OCI-LY7 (cell line): ENCODE measurements around the gene CFAP69. TPM values are rescaled to one million over a fixed set of nuclear protein-coding genes. Genes with fewer than 3 reads are reported as not detected.

ENCODE experiments used
- BruUV-seq: library from RNA; stranded (reverse); fragments of 400-500 nt; replicated peaks from 2 replicates; lab custom pipeline; 2021; lab: Mats Ljungman, UMichigan
- CTCF ChIA-PET: fragments of 300-600 bp; sonication (Branson Sonifier 250); formaldehyde crosslinking; loops from one replicate; lab custom pipeline; 2022; ENCODE audit warnings: antibody characterized with exemption; ENCODE audit not compliant: unreplicated experiment; lab: Charles Lee
- POLR2A ChIA-PET: fragments of 300-600 bp; sonication (Branson Sonifier 250); formaldehyde crosslinking; loops from one replicate; lab custom pipeline; 2022; ENCODE audit warnings: antibody characterized with exemption; lab: Charles Lee
- DNase-seq: peaks from one replicate; pipeline ENCODE4 v3.0.0-alpha.2; 2015; ENCODE audit warnings: low spot score
- H2AFZ ChIP-seq: fragments of 200-600 bp; sonication (generic), shearing (Covaris generic); 2 replicates; pipeline ENCODE4 v1.6.1; 2014; ENCODE audit warnings: mild to moderate bottlenecking, antibody characterized with exemption, low read length, moderate library complexity
- H3K27ac ChIP-seq: fragments of 200-600 bp; sonication (generic); 2 replicates; pipeline ENCODE4 v1.5.1; 2014; ENCODE audit warnings: mixed run types, low read depth, mild to moderate bottlenecking, moderate library complexity, low read length, inconsistent platforms; ENCODE audit not compliant: poor library complexity, severe bottlenecking
- H3K36me3 ChIP-seq: fragments of 200-600 bp; sonication (generic); 2 replicates; pipeline ENCODE4 v1.6.1; 2014; ENCODE audit warnings: mild to moderate bottlenecking, antibody characterized with exemption, low read length, moderate library complexity, mixed read lengths; ENCODE audit not compliant: insufficient read depth
- H3K4me1 ChIP-seq: fragments of 200-600 bp; sonication (generic); 2 replicates; pipeline ENCODE4 v1.5.1; 2014; ENCODE audit warnings: mild to moderate bottlenecking, low read length; ENCODE audit not compliant: insufficient read depth, poor library complexity, severe bottlenecking
- H3K4me2 ChIP-seq: fragments of 200-600 bp; sonication (generic); 2 replicates; pipeline ENCODE4 v1.6.1; 2014; ENCODE audit warnings: mild to moderate bottlenecking, low read length
- H3K4me3 ChIP-seq: fragments of 200-600 bp; sonication (generic); 2 replicates; pipeline ENCODE4 v1.5.1; 2014; ENCODE audit warnings: mild to moderate bottlenecking, low read depth, low read length; ENCODE audit not compliant: poor library complexity, severe bottlenecking
- H3K79me2 ChIP-seq: fragments of 200-600 bp; sonication (generic); 2 replicates; pipeline ENCODE4 v1.6.1; 2016; ENCODE audit warnings: low read depth, mild to moderate bottlenecking, low read length, moderate library complexity, mixed read lengths; ENCODE audit not compliant: insufficient read depth
- H3K9me2 ChIP-seq: fragments of 200-600 bp; sonication (generic); 2 replicates; pipeline ENCODE4 v1.6.1; 2016; ENCODE audit warnings: mild to moderate bottlenecking, low read length, mixed read lengths; ENCODE audit not compliant: insufficient read depth
- H3K9me3 ChIP-seq: fragments of 200-600 bp; sonication (generic); 2 replicates; pipeline ENCODE4 v1.6.1; 2014; ENCODE audit warnings: mild to moderate bottlenecking, mixed run types, low read length, mixed read lengths
- H4K20me1 ChIP-seq: fragments of 200-600 bp; sonication (generic); 2 replicates; pipeline ENCODE4 v1.6.1; 2014; ENCODE audit warnings: mild to moderate bottlenecking, antibody characterized with exemption, low read length, moderate library complexity, mixed read lengths; ENCODE audit not compliant: insufficient read depth
- EZH2phosphoT487 ChIP-seq: fragments of 200-600 bp; sonication (generic); IDR thresholded peaks from 2 replicates; pipeline ENCODE4 v1.6.1; 2018; ENCODE audit warnings: low read depth, borderline replicate concordance, mild to moderate bottlenecking, mixed run types, antibody characterized with exemption, low read length, moderate library complexity, mixed read lengths
- intact Hi-C: fragments of 100-400 bp; cut with micrococcal nuclease; formaldehyde crosslinking; loops from one replicate; pipeline ENCODE4 v1.10.0; 2022; ENCODE audit not compliant: unreplicated experiment
- total RNA-seq, 2 experiments: library from RNA; depleted of rRNA in 1 of 2; stranded (reverse); fragments of >200 nt in 1 of 2; shearing (Covaris generic) in 1 of 2; gene quantifications; 2 replicates each; pipeline ENCODE4 v1.2.3, GENCODE V29; 2014 to 2022
- TF ChIP-seq, protein P1 (sequence below): fragments of 200-600 bp; sonication (generic); conservative IDR thresholded peaks from 2 replicates; pipeline ENCODE4 v1.5.1; 2014; ENCODE audit warnings: mild to moderate bottlenecking, antibody characterized with exemption, low read length, moderate library complexity, mixed read lengths

CFAP69 gene
- total RNA-seq, 2 experiments from 2014 or later = not detected

DNA sequence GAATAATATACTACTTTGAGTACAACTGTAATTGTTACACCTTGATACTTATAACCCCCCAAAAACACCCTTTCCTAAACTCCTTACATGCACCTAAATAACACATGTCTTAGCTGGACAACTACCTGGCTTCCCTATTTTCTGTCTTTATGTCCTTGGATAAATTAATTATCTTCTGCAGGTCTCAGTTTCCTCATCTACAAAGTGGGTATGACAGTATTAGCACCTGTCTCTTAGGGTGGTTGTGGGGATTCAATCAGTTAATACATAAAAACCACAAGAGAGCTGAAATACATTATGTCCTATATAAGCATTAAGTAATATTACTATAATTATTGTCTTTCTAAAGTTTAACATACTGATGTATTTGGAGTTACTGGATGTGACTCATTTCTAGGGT is 22.6 kb upstream of the CFAP69 start:
- CTCF ChIA-PET = no interaction called here

DNA sequence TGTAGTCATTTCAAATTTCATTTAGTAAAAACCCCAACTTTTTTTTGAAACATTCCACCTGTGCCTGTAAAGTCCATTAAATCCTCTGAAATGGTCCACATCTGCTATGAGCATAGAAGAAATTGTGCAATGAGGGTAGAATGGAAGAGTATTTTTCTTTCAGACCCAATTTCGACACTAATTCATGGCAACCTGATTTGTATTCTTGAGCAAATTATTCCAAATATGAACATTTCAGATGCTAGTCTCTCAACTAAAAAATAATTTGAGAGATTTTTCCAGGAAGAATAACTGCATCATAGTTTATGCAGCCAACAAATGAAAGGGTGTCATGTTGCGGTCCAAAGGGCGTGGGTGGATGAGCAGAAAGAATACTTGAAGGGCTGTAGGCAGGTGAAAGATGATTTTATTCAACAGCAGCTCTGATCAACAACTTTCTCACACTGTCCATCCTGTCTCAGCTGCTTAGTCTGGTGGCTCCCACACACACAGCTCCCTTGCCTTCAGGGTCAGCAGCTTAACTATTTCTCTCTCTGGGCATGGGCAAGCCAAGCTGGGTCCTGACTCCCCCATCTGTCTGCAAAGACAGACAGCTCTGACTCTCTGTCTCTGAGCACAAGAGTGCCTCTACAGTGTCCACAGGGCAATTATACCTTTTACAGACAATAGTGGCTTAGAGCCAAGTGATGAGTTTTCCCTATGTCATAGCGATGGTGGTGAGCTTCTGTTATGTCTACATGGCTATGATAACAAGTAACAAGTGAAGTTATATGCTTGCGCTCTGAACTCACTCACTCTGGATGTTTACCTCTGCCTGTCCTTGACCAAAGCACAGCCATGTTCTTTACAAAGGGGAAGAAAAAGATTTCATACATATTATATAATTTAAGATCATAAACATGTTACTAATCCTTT is 21.9 kb upstream of the CFAP69 start:
- no peak overlapping the region for H2AFZ ChIP-seq
- no peak overlapping the region for H3K27ac ChIP-seq
- no peaks in the 10 kb centered on the region for H3K9me3 ChIP-seq
- H4K20me1 ChIP-seq = no peaks in the 10 kb centered on the region
- ChIA-PET CTCF (no interaction called here), POLR2A (interaction anchor here (1.0 kb wide), 1 partner anchor 10 kb away, joined by 3 read pairs; no protein-coding TSS in a partner anchor)
- no peaks in the 10 kb centered on the region for H3K36me3 ChIP-seq
- H3K4me1 ChIP-seq = no peaks in the 10 kb centered on the region
- H3K4me2 ChIP-seq = no peak overlapping the region
- H3K4me3 ChIP-seq = no peak overlapping the region
- intact Hi-C loops = no loop called here
- DNase-seq = no peak
- no TSS peak for BruUV-seq
- TF ChIP-seq EZH2phosphoT487 = no peak
- TF ChIP-seq, protein P1, sequence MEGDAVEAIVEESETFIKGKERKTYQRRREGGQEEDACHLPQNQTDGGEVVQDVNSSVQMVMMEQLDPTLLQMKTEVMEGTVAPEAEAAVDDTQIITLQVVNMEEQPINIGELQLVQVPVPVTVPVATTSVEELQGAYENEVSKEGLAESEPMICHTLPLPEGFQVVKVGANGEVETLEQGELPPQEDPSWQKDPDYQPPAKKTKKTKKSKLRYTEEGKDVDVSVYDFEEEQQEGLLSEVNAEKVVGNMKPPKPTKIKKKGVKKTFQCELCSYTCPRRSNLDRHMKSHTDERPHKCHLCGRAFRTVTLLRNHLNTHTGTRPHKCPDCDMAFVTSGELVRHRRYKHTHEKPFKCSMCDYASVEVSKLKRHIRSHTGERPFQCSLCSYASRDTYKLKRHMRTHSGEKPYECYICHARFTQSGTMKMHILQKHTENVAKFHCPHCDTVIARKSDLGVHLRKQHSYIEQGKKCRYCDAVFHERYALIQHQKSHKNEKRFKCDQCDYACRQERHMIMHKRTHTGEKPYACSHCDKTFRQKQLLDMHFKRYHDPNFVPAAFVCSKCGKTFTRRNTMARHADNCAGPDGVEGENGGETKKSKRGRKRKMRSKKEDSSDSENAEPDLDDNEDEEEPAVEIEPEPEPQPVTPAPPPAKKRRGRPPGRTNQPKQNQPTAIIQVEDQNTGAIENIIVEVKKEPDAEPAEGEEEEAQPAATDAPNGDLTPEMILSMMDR = no peak
- H3K79me2 ChIP-seq = no peaks in the 10 kb centered on the region
- no peaks in the 10 kb centered on the region for H3K9me2 ChIP-seq

More for the DNA sequence above, 22.6 kb upstream of the CFAP69 start:
- H4K20me1 ChIP-seq = no peaks in the 10 kb centered on the region
- H3K4me3 ChIP-seq = no peak overlapping the region
- H3K9me3 ChIP-seq = no peaks in the 10 kb centered on the region
- no peaks in the 10 kb centered on the region for H3K79me2 ChIP-seq
- POLR2A ChIA-PET = no interaction called here
- H3K27ac ChIP-seq = no peak overlapping the region
- no peaks in the 10 kb centered on the region for H3K36me3 ChIP-seq
- no peak for DNase-seq
- intact Hi-C loops = no loop called here
- H2AFZ ChIP-seq = no peak overlapping the region
- no peaks in the 10 kb centered on the region for H3K9me2 ChIP-seq
- no TSS peak for BruUV-seq
- H3K4me2 ChIP-seq = no peak overlapping the region
- H3K4me1 ChIP-seq = no peaks in the 10 kb centered on the region
- TF ChIP-seq EZH2phosphoT487 = no peak
- TF ChIP-seq, protein P1 = no peak

DNA sequence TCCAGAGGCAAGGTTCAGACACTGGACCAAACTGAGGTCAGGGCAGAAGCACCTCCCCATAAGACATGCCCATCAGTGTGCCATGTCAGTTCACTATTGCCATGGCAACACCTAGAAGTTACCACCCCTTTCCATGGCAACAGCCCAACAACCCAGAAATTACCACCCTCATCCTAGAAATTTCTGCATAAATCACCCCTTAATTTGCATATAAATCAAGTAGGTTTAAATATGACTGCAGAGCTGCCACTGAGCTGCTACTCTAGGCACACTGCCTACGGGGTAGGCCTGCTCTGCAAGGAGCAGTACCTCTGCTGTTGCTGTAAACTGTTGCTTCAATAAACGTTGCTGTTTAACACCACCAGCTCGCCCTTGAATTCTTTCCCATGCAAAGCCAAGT is 20.8 kb upstream of the CFAP69 start:
- Histone ChIP-seq H3K79me2 (no peaks in the 10 kb centered on the region), H3K27ac (no peak overlapping the region), H4K20me1 (no peaks in the 10 kb centered on the region), H3K4me1 (no peaks in the 10 kb centered on the region), H3K9me2 (no peaks in the 10 kb centered on the region), H3K36me3 (no peaks in the 10 kb centered on the region), H3K4me2 (no peak overlapping the region), H3K9me3 (no peaks in the 10 kb centered on the region), H2AFZ (no peak overlapping the region), H3K4me3 (no peak overlapping the region)
- CTCF ChIA-PET = no interaction called here
- BruUV-seq = no TSS peak
- TF ChIP-seq, protein P1 = no peak
- TF ChIP-seq EZH2phosphoT487 = no peak
- no peak for DNase-seq
- POLR2A ChIA-PET = interaction anchor here (1.0 kb wide), 1 partner anchor 8 kb away, joined by 3 read pairs; no protein-coding TSS in a partner anchor
- intact Hi-C loops = no loop called here
